Measurements from ENCODE around the gene ACADVL.

The ACADVL gene

GRCh38 chr17:7258731-7259554, 39.2 kb downstream of the ACADVL start:
- TF ChIP-seq, protein P1, sequence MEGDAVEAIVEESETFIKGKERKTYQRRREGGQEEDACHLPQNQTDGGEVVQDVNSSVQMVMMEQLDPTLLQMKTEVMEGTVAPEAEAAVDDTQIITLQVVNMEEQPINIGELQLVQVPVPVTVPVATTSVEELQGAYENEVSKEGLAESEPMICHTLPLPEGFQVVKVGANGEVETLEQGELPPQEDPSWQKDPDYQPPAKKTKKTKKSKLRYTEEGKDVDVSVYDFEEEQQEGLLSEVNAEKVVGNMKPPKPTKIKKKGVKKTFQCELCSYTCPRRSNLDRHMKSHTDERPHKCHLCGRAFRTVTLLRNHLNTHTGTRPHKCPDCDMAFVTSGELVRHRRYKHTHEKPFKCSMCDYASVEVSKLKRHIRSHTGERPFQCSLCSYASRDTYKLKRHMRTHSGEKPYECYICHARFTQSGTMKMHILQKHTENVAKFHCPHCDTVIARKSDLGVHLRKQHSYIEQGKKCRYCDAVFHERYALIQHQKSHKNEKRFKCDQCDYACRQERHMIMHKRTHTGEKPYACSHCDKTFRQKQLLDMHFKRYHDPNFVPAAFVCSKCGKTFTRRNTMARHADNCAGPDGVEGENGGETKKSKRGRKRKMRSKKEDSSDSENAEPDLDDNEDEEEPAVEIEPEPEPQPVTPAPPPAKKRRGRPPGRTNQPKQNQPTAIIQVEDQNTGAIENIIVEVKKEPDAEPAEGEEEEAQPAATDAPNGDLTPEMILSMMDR (IDR thresholded peaks at IDR 0.05; ENCODE audit: insufficient read depth, low read length) = no peak
- TF ChIP-seq GABPA (IDR thresholded peaks at IDR 0.05; ENCODE audit: low read depth) (no peak), REST (IDR thresholded peaks at IDR 0.05; ENCODE audit: insufficient replicate concordance, low read depth) (no peak), POLR2AphosphoS5 (IDR thresholded peaks at IDR 0.05; ENCODE audit: low read depth) (no peak)
- Histone ChIP-seq H3K4me3 (replicated peaks; ENCODE audit: insufficient read depth, low read length) (no peak overlapping the region), H3K27me3 (ENCODE audit: insufficient read depth, poor library complexity, severe bottlenecking) (peaks cover 2% of the 10 kb centered on the region), H3K27ac (replicated peaks) (no peak overlapping the region)
- no peak for DNase-seq (ENCODE audit: low read depth in 1 of 2, low spot score in 1 of 2)

GRCh38 chr17:7259555-7259889, 39.8 kb downstream of the ACADVL start:
- DNase-seq (ENCODE audit: low read depth in 1 of 2, low spot score in 1 of 2) = no peak
- no peak overlapping the region for H3K27ac ChIP-seq (replicated peaks)
- no peak for TF ChIP-seq POLR2AphosphoS5 (IDR thresholded peaks at IDR 0.05; ENCODE audit: low read depth)
- TF ChIP-seq SPI1 (IDR thresholded peaks at IDR 0.05; ENCODE audit: borderline replicate concordance, low read depth) = no peak
- TF ChIP-seq, protein P1 (IDR thresholded peaks at IDR 0.05; ENCODE audit: insufficient read depth, low read length) = no peak
- TF ChIP-seq GABPA (IDR thresholded peaks at IDR 0.05; ENCODE audit: low read depth) = no peak
- no peak for TF ChIP-seq REST (IDR thresholded peaks at IDR 0.05; ENCODE audit: insufficient replicate concordance, low read depth)
- peaks cover 2% of the 10 kb centered on the region for H3K27me3 ChIP-seq (ENCODE audit: insufficient read depth, poor library complexity, severe bottlenecking)
- no peak overlapping the region for H3K4me3 ChIP-seq (replicated peaks; ENCODE audit: insufficient read depth, low read length)

- TF ChIP-seq GABPA (IDR thresholded peaks at IDR 0.05; ENCODE audit: low read depth) = no peak
- no peak for TF ChIP-seq REST (IDR thresholded peaks at IDR 0.05; ENCODE audit: insufficient replicate concordance, low read depth)
- TF ChIP-seq SPI1 (IDR thresholded peaks at IDR 0.05; ENCODE audit: borderline replicate concordance, low read depth) = no peak
- TF ChIP-seq POLR2AphosphoS5 (IDR thresholded peaks at IDR 0.05; ENCODE audit: low read depth) = no peak
- Histone ChIP-seq H3K27me3 (ENCODE audit: insufficient read depth, poor library complexity, severe bottlenecking) (peaks cover 2% of the 10 kb centered on the region), H3K4me3 (replicated peaks; ENCODE audit: insufficient read depth, low read length) (no peak overlapping the region), H3K27ac (replicated peaks) (no peak overlapping the region)
- no peak for DNase-seq (ENCODE audit: low read depth in 1 of 2, low spot score in 1 of 2)
Observed at GRCh38 chr17:7260151-7260550, 40.4 kb downstream of the ACADVL start.

Measured in HL-60 (cell line).